SK-MEL-5 (cell line): ENCODE data around the gene PRTFDC1. TPM values are rescaled to one million over a fixed set of nuclear protein-coding genes. Genes with fewer than 3 reads are reported as not detected.
"Not testable (repeated sequence)": the region's sequence is repeated elsewhere in the genome, so short reads cannot be mapped to it uniquely, and the experiment has no call there.

Experiments used
- DNase-seq: peaks from one replicate; pipeline ENCODE4 v3.0.0-alpha.2; 2016; ENCODE audit warnings: low read depth, low spot score
- in situ Hi-C: cut with HindIII; loops from 2 replicates; pipeline ENCODE4 v1.10.0; 2016; ENCODE audit warnings: low sequenced_read_pairs, high pct_unique_total_duplicates, low pct_unique_long_range_greater_than_20kb
- total RNA-seq: library from RNA; depleted of rRNA; stranded (reverse); fragments of >200 nt; shearing (Covaris generic); gene quantifications from 2 replicates; pipeline ENCODE4 v1.2.3, GENCODE V29; 2014

Gene PRTFDC1
- total RNA-seq, 1 experiment from 2014 or later: 0.24 TPM

- in situ Hi-C loops, DNase-seq: not testable (repeated sequence)
Observed at GRCh38 chr10:24919629-24920028, 32.8 kb downstream of the PRTFDC1 start.

DNA sequence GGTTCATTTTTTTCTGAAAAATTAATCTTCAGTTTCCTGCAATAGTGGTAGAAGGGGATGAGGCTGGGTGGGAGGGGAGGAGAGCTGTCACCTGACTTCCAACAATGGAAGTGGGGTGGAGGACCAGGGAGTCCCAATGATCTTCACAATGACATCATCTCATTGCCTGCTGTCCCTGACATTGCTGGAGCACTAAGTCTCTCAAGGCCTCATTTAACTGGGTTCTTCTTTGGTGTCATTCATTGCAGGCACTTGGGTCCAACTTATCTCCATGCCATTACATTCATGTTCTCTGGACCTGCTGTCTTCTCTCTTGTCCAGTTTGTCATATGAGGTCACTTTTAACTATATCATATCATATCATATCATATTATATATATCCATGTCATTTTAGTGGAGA is 34.4 kb downstream of the PRTFDC1 start:
- in situ Hi-C loops: no loop called here
- DNase-seq: no peak

DNA sequence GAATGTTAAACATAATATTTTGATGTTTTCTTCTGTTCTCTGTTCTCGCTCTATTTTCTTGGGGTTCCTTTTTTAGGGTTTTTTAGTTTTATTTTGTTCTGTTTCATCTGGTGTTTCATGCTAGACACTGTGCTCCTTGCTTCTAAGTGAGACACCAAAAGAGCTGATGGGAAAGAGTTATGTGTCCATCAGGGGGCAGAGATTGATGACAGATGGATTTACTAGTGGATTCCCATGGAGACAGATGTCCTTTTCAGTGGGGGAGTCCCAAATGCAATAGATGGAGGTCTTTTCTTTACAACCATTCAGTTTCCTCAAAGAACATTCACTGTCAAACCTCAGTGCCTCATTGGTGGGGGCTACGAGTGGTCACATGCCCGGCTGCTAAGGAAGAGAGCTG is 34.9 kb downstream of the PRTFDC1 start:
- no peak for DNase-seq
- in situ Hi-C loops: no loop called here

DNA sequence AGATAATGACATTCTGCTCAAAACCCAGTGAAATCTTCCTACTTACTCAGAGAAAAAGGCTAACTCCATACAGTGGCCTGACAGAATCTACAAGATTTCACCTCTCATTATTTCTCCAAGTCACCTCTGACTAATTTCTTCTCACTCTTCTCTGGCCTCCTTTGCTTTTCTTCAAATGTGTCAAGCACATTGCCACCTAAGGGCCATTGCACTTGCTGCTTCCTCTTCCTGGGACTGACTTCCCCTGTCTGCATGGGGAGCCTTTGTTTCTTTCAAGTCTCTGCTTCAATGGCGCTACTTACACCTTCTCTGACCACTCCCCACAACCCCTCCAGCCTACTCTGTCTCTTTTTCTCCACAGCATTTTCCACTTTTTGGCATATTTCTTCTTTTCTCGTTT is 36.0 kb downstream of the PRTFDC1 start:
- in situ Hi-C loops: no loop called here
- DNase-seq: no peak

DNA sequence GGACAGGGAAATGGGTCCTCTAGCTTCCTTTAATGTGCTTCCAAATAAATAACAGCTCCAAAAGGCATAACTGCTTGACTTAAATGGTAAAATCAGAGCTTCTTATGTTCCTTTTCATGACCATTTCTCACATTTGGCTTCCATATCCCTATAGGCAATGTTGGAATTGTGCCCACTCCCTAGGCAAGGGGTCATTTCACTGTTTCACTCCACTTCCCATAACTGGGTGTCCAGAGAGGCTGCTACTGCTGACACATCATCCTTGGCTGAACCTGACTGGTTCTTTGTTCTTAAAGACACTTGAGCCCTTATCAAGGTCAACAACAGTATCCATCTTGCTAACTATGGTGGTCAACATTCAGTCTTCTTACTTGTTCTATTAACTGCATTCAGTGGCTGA is 37.1 kb downstream of the PRTFDC1 start:
- no peak for DNase-seq
- in situ Hi-C loops: no loop called here

GRCh38 chr10:24914148-24914547 is 38.3 kb downstream of the PRTFDC1 start:
- in situ Hi-C loops: no loop called here
- DNase-seq: no peak

- DNase-seq: no peak
Observed at GRCh38 chr10:24912215-24912614, 40.2 kb downstream of the PRTFDC1 start.

GRCh38 chr10:24911029-24911428 is 41.4 kb downstream of the PRTFDC1 start:
- in situ Hi-C loops: no loop called here
- no peak for DNase-seq

More at GRCh38 chr10:24912215-24912614, 40.2 kb downstream of the PRTFDC1 start:
- in situ Hi-C loops: no loop called here

DNA sequence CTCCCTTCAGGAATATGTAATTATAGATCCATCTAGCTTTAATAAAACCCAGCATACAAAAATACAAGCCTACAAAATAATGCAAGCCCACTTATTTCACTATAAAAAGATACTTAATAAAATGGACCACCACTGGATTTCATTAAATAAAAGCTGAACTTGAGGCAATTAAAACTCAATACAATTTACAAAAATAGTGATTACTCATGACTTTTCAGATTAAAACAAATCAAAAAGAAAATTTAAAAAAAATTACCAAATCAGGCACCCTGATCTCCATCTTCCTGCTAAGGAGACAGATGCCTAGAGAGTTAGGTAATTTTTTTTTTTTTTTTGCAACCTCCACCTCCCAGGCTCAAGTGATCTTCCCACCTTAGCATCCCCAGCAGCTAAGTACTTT is 41.8 kb downstream of the PRTFDC1 start:
- DNase-seq: no peak
- in situ Hi-C loops: no loop called here

DNA sequence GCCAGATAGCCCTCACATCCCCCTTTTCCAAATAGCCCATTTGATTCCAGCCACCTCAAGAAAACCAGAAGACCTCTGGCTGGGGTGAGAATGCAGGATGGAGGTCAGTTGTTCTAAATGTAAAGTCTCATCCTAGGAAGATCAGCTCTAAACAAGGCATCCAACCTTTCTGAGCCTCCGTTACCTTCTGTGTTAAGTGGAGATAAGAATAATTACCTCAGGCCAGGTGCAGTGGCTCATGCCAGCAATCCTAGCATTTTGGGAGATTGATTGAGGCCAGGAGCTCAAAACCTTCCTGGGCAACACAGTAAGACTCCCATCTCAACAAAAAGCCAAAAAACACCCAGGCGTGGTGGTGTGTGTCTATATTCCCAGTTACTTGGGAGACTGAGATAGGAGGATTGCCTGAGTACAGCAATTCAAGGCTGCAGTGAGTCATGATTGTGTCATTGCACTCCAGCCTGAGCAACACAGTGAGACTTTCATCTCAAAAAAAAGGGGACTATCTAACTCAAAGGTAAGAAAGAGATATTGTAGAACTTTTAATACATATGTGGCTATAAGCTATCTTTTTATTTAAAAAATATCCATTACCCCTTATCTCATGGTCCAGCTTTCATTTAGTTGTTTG is 43.5 kb downstream of the PRTFDC1 start:
- in situ Hi-C loops: no loop called here
- no peak for DNase-seq

DNA sequence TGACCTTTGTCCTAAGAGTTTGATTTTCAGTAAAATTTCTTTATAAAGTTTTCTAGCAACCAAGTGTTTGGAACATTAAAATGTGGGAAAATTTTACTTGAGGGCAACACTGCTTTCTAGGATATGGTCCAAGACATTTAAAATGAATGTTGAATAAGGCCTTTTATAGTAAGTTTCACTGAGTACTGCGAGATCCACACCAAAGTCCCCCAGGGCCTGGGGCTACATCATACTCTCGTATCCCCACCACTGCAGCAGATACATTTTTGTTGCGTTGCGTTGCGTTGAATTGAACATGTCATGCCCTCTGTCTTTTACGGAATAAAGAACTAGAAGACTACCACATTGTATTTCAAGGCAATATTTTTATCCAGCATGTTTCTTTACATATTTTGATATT is 44.5 kb downstream of the PRTFDC1 start:
- peak; percentile 14 for DNase-seq
- in situ Hi-C loops: no loop called here

- in situ Hi-C loops: no loop called here
Observed at GRCh38 chr10:24906372-24906771, 46.0 kb downstream of the PRTFDC1 start.

GRCh38 chr10:24904824-24905223 is 47.6 kb downstream of the PRTFDC1 start:
- DNase-seq: no peak
- in situ Hi-C loops: no loop called here

More at GRCh38 chr10:24906372-24906771, 46.0 kb downstream of the PRTFDC1 start:
- no peak for DNase-seq

- no peak for DNase-seq
- in situ Hi-C loops: no loop called here
Observed at GRCh38 chr10:24902400-24902728, 50.0 kb downstream of the PRTFDC1 start.

DNA sequence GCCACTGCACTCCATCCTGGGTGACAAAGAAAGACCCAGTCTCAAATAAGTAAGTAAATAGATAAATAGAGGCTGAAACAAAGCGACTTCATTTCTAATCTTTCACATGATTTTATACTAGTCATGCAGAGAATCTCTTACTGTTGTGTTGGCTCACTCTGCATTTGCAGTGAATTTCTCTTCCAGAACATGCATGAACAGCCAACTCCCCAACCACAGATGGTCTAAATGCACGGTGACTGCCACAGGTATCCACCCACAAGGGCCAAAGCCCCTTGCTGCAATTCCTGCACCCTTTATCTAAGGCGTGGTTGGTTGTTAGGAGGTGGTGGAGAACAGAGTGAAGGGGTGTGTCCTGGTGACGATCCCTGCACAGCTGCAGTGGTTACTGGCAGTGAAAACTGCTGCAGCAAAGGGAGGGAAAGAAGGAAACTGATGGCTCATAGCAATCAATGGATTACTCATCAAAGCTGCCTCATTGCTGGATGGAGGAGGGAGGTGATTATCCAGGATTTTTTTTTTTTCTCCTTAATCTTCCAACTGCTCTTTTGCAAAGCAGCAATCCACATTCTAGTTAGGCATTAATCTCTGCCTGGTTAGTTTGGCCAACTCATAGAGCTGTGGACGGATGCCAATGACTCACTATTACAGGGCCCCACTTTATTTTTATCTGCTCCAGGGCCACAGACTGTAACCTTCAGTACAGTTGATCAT is 50.6 kb downstream of the PRTFDC1 start:
- DNase-seq: no peak
- in situ Hi-C loops: no loop called here

DNA sequence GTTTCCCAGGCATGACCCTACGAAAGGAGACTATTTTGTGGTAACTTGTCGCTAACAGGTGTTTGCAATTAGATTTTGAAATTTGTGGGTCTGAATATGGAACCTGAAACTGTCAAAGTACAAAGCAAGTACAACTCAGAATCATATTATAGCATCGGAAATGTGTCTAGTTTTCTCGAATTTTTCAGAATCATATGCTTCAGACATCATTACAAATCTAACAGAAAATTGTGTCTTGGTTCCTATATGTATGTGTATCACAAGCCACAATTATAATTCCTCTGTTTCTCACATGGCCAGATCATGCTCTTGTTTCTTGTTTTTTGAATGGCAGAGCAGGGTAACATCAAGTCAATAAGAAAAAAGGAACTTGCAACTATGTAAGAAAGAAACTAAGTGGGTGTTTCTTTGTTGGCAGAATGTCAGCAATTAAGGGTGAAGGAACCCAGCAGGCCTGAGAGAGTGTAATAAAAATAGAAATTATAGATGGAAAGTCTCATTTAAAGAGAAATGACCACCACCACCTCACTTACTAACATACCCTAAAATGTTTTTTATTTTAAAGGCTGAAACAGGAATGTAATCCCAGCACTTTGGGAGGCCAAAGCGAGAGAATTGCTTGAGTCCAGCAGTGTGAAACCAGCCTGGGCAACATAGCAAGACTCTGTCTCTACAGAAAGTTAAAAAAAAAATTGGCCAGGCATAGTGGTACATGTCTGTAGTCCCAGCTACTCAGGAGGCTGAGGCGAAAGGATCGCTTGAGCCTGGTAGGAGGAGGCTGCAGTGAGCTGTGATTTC is 51.3 kb downstream of the PRTFDC1 start:
- no peak for DNase-seq
- in situ Hi-C loops: no loop called here

DNA sequence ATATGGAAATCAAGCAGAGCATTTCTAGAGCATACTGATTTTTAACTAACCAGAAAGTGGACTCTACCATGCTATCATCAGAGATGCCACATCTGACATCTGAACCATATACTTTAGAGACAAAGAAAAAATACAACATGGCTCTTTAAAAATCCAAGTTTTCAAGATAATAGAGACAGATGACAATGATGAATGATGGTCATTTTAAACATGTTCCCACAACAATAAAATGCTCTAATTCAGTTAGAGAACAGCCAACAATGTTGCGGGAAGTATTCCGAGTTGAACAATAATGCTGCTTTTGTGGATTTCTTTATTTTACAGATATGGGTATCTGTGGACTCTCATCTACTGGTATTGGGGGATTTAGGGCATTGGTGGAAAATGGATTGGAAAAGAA is 52.8 kb downstream of the PRTFDC1 start:
- DNase-seq: no peak
- in situ Hi-C loops: no loop called here

- DNase-seq: no peak
- in situ Hi-C loops: no loop called here
Observed at GRCh38 chr10:24898501-24898900, 53.9 kb downstream of the PRTFDC1 start.
